ENCODE measurements around the gene TDRD12.
"Not testable (repeated sequence)": the region's sequence is repeated elsewhere in the genome, so short reads cannot be mapped to it uniquely, and the experiment has no call there.

Gene TDRD12

DNA sequence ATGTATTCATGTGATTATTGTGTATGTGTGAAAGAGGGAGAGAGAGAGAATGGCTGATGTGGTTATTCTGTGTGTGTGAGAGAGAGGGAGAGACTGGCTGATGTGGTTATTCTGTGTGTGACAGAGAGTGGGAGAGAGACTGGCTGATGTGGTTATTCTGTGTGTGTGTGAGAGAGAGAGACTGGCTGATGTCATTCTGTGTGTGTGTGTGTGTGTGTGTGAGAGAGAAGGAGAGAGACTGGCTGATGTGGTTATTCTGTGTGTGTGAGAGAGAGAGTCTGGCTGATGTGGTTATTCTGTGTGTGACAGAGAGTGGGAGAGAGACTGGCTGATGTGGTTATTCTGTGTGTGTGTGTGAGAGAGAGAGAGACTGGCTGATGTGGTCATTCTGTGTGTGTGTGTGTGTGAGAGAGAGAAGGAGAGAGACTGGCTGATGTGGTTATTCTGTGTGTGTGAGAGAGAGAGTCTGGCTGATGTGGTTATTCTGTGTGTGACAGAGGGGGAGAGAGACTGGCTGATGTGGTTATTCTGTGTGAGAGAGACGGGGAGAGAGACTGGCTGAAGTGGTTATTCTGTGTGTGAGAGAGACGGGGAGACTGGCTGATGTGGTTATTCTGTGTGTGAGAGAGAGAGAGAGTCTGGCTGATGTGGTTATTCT is 26.2 kb downstream of the TDRD12 start:
- not testable (repeated sequence) for DNase-seq (ENCODE audit: insufficient read length, low spot score); FAIRE-seq

DNA sequence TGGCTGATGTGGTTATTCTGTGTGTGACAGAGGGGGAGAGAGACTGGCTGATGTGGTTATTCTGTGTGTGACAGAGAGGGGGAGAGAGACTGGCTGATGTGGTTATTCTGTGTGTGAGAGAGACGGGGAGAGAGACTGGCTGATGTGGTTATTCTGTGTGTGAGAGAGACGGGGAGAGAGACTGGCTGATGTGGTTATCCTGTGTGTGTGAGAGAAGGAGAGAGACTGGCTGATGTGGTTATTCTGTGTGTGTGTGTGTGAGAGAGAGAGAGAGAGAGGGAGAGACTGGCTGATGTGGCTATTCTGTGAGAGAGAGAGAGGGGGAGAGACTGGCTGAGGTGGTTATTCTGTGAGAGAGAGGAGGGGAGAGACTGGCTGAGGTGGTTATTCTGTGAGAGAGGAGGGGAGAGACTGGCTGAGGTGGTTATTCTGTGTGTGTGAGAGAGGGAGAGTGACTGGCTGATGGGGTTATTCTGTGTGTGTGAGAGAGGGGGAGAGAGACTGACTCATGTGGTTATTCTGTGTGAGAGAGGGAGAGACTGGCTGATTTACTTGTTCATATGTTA is 27.1 kb downstream of the TDRD12 start:
- not testable (repeated sequence) for FAIRE-seq; DNase-seq (ENCODE audit: insufficient read length, low spot score)

GRCh38 chr19:32748497-32748896 is 28.9 kb downstream of the TDRD12 start:
- DNase-seq (ENCODE audit: insufficient read length, low spot score) = no peak

GRCh38 chr19:32748948-32749347 is 29.4 kb downstream of the TDRD12 start:
- DNase-seq (ENCODE audit: insufficient read length, low spot score) = no peak
- no peak for FAIRE-seq

More at GRCh38 chr19:32748497-32748896, 28.9 kb downstream of the TDRD12 start:
- no peak for FAIRE-seq

DNA sequence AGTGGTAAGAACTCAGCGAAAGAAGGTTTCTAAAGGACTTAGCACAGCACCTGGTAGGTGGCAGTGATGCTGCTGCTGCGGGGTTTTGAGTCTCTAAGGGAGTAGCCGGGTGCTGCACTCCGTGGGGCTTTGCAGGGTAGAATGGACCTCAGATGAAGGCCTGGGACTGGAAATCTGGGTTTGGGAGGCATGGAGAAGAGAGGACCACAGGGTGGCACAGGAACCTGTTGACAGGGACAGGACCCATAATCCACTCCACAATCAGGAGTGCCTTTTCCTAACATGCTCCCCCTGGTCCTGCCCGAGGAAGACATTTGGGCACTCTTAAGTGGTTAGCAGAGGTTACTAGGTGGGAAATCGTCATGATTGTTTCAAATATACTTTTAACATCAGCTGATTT is 29.8 kb downstream of the TDRD12 start:
- DNase-seq (ENCODE audit: insufficient read length, low spot score) = no peak
- FAIRE-seq = no peak

DNA sequence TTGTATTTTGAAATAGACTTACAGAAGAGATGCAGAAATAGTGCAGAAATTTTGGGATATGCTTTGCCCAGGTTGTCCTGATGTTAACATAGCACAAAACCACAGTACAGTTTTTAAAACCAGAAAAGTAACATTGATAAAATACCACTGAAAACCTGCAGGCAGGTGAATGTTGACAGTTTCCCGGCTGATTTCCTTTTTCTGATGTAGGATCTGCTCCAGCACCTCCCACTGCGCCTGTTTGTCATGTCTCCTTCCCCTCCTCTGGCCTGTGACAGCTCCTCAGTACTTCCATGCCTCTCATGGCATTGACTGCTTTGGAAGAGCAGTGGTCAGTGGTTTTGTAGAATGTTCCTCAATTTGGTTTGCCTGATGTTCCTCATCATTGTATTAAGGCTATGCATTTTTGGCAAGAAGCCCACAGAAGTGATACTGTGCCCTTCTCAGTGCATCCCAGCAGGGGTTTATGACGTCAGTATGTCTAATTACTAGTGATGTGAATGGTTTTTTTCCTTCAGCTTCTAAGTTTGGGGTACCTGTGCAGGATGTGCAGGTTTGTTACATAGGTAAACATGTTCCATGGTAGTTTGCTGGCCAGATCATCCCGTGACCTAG is 31.0 kb downstream of the TDRD12 start:
- FAIRE-seq (no peak), DNase-seq (ENCODE audit: insufficient read length, low spot score) (no peak)

- no peak for FAIRE-seq
- DNase-seq (ENCODE audit: insufficient read length, low spot score) = no peak
Observed at GRCh38 chr19:32751066-32751465, 31.5 kb downstream of the TDRD12 start.

- FAIRE-seq = no peak
- no peak for DNase-seq (ENCODE audit: insufficient read length, low spot score)
Observed at GRCh38 chr19:32757189-32757588, 37.6 kb downstream of the TDRD12 start.

- not testable (repeated sequence) for DNase-seq (ENCODE audit: insufficient read length, low spot score); FAIRE-seq
Observed at GRCh38 chr19:32765365-32765764, 45.8 kb downstream of the TDRD12 start.

DNA sequence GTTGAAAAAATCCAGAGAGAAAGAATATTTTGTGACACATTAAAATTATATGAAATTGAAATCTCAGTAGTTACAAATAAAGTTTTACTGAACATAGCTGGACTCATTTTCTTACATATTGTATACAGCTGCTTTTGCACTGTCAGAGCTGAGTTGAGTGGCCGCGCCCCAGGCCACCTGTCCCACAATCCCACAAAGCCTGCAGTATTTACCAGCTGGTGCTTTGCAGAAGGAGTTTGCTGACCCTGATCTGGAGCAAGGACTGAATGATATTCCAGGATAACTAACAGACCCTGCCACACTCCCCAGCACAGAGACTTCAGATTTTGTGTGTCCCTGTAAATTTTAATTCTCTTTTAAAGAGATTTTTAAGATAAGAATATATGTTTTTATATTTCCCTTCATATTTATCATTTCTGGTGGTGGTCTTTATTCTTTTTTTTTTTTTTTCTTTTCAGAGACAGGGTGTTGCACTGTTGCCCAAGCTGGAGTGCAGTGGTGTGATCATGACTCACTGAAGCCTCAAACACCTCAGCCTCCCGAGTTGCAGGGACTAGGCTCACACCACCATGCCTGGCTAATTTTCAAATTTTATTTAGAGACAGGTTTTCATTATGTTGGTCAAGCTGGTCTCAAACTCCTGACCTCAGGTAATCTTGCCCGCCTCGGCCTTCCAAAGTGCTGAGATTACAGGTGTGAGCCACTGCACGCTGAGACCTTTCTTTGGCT is 48.5 kb downstream of the TDRD12 start:
- DNase-seq (ENCODE audit: insufficient read length, low spot score) = no peak
- FAIRE-seq = no peak

DNA sequence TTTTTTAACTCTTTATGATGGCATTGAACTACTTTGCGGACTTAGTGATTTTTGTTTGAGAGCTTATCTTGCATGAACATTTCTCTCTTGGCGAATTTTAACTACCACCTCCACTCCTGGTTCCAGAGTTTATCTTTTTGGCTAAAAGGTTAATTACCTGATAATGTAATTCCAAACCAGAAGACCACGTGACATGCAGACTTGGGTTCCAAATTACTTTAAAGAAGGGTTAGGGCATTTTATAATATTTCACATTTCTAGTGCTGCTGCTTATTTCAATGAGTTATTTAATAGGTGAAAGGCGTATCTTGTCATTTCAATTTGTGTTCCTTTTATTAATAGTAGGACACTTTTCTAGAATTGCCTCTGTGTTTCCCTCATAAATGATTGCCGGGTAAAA is 52.0 kb downstream of the TDRD12 start:
- FAIRE-seq (no peak), DNase-seq (ENCODE audit: insufficient read length, low spot score) (no peak)

- FAIRE-seq (no peak), DNase-seq (ENCODE audit: insufficient read length, low spot score) (no peak)
Observed at GRCh38 chr19:32773126-32773525, 53.6 kb downstream of the TDRD12 start.

GRCh38 chr19:32779082-32779481 is 59.5 kb downstream of the TDRD12 start:
- no peak for DNase-seq (ENCODE audit: insufficient read length, low spot score)
- FAIRE-seq = no peak

GRCh38 chr19:32781280-32781679 is 61.7 kb downstream of the TDRD12 start:
- FAIRE-seq (no peak), DNase-seq (ENCODE audit: insufficient read length, low spot score) (no peak)

GRCh38 chr19:32782089-32782488 is 62.5 kb downstream of the TDRD12 start:
- FAIRE-seq; DNase-seq (ENCODE audit: insufficient read length, low spot score): not testable (repeated sequence)

GRCh38 chr19:32787161-32787813 is 67.7 kb downstream of the TDRD12 start:
- not testable (repeated sequence) for DNase-seq (ENCODE audit: insufficient read length, low spot score)

GRCh38 chr19:32787895-32788294 is 68.3 kb downstream of the TDRD12 start:
- FAIRE-seq; DNase-seq (ENCODE audit: insufficient read length, low spot score): not testable (repeated sequence)

More at GRCh38 chr19:32787161-32787813, 67.7 kb downstream of the TDRD12 start:
- FAIRE-seq = not testable (repeated sequence)

DNA sequence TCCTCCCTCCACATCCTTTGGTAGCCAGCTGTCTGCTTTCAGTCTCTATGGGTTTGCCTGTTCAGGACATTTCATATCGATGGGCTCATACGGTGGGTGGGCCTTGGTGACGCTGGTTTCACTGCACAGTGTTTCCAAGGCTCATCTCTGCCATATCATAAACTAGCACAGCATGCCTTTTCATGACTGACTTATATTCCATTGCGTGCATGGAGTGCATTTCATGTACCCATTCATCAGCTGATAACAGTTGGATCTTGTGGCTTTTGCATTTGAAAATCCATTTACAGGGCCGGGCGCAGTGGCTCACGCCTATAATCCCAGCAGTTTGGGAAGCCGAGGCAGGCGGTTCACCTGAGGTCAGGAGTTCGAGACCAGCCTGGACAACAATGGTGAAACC is 69.9 kb downstream of the TDRD12 start:
- FAIRE-seq (no peak), DNase-seq (ENCODE audit: insufficient read length, low spot score) (no peak)

- DNase-seq (ENCODE audit: insufficient read length, low spot score) (no peak), FAIRE-seq (no peak)
Observed at GRCh38 chr19:32798201-32798600, 78.6 kb downstream of the TDRD12 start.

DNA sequence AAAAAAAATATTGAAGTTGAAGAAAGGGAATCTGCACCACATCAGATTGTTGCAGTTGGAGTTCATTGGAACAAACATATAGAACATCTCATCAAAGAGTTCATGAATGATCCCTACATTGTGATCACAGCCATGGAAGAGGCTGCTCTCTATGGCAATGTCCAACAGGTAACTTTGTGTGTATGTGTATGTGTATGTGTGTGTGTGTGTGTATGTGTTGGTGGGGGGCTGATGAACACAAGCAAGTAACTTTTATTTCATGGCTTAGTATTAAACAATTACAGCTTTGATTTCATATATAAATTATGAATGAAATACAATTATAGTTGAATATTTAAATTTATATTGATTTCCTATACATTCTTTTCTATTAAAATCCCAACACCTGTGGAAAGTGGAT is 80.6 kb downstream of the TDRD12 start:
- DNase-seq (ENCODE audit: insufficient read length, low spot score) (no peak), FAIRE-seq (no peak)

- FAIRE-seq (no peak), DNase-seq (ENCODE audit: insufficient read length, low spot score) (no peak)
Observed at GRCh38 chr19:32800754-32801153, 81.2 kb downstream of the TDRD12 start.

Measured in HTR-8/SVneo (cell line).